Gastroesophageal sphincter (tissue), 3 donors: ENCODE results near the gene RHD.
"Not testable (repeated sequence)": the region's sequence is repeated elsewhere in the genome, so short reads cannot be mapped to it uniquely, and the experiment has no call there.

Source experiments
- CTCF ChIP-seq, 4 experiments: fragments of 200-600 bp in 2 of 4; fragments of 450-650 bp in 2 of 4; sonication (generic) in 1 of 4; IDR thresholded peaks; one replicate each; pipeline ENCODE4 v1.5.1; 2017 to 2019; ENCODE audit warnings: antibody characterized with exemption in 4 of 4, mild to moderate bottlenecking in 2 of 4, moderate library complexity in 2 of 4
- EP300 ChIP-seq: sonication (generic); formaldehyde crosslinking; IDR thresholded peaks from one replicate; pipeline ENCODE4 v1.6.1; 2017; ENCODE audit warnings: antibody characterized with exemption, mild to moderate bottlenecking
- POLR2A ChIP-seq, 2 donors: fragments of 450-650 bp; IDR thresholded peaks; one replicate each; pipeline ENCODE4 v1.6.1; 2017; ENCODE audit warnings: antibody characterized with exemption in 2 of 2, mild to moderate bottlenecking in 2 of 2, moderate library complexity in 1 of 2

- TF ChIP-seq CTCF (IDR thresholded peaks at IDR 0.05); POLR2A (IDR thresholded peaks at IDR 0.05); EP300: not testable (repeated sequence)
These were observed 24.2 kb downstream of the RHD start for GRCh38 chr1:25296501-25296900.
